GM18861 (cell line): Measurements from ENCODE around the gene HPCAL1.

Source experiments
- ATAC-seq: cut with Tn5 transposase; IDR thresholded peaks from one replicate; pipeline ENCODE4 v1.9.1; 2021; ENCODE audit not compliant: unreplicated experiment

Gene HPCAL1

GRCh38 chr2:10320575-10320931, 17.8 kb downstream of the HPCAL1 start:
- ATAC-seq: no peak

GRCh38 chr2:10320933-10321332, 18.2 kb downstream of the HPCAL1 start:
- ATAC-seq: no peak

DNA sequence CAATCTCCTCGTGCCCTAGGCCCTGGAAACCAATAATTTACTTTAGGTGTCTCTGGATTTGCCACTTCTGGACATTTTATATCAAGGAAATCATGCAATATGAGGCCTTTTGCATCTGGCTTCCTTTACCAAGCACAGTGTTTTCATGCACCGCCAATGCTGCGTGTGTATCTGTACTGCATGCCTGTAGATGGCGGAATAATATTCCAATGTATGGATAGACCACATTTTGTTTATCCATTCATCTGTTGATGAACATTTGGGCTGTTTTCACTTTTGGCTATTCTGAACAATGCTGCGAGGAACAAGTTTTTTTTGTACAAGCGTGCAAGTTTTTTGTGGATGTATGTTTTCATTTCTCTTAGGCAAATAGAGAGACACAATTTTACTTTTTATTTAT, 18.9 kb downstream of the HPCAL1 start:
- no peak for ATAC-seq

DNA sequence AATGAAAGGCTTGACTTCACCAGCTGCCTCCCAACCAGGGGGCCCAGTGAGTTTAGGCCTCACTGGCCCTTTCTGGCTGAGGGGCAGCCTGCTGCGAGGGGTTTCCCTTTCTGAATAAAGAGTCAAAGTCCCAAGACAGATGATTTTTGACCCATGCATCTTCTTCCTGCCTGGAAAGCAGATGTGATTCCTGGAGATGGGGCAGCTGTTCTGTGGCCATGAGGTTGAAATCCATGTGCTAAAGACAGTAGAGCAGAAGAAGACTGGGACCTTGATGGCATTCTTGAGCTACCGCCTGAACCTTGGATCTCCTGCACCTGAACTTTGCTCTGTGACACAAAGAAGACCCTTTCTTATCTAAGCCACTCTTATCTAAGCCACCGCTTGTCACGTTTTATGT, 19.8 kb downstream of the HPCAL1 start:
- ATAC-seq: no peak

GRCh38 chr2:10322973-10323372, 20.3 kb downstream of the HPCAL1 start:
- ATAC-seq: no peak

GRCh38 chr2:10323535-10323934, 20.8 kb downstream of the HPCAL1 start:
- no peak for ATAC-seq

- no peak for ATAC-seq
These were observed 21.6 kb downstream of the HPCAL1 start for GRCh38 chr2:10324095-10324832.

GRCh38 chr2:10325278-10326145, 22.8 kb downstream of the HPCAL1 start:
- ATAC-seq: no peak

- no peak for ATAC-seq
These were observed 23.5 kb downstream of the HPCAL1 start for GRCh38 chr2:10326151-10326616.

DNA sequence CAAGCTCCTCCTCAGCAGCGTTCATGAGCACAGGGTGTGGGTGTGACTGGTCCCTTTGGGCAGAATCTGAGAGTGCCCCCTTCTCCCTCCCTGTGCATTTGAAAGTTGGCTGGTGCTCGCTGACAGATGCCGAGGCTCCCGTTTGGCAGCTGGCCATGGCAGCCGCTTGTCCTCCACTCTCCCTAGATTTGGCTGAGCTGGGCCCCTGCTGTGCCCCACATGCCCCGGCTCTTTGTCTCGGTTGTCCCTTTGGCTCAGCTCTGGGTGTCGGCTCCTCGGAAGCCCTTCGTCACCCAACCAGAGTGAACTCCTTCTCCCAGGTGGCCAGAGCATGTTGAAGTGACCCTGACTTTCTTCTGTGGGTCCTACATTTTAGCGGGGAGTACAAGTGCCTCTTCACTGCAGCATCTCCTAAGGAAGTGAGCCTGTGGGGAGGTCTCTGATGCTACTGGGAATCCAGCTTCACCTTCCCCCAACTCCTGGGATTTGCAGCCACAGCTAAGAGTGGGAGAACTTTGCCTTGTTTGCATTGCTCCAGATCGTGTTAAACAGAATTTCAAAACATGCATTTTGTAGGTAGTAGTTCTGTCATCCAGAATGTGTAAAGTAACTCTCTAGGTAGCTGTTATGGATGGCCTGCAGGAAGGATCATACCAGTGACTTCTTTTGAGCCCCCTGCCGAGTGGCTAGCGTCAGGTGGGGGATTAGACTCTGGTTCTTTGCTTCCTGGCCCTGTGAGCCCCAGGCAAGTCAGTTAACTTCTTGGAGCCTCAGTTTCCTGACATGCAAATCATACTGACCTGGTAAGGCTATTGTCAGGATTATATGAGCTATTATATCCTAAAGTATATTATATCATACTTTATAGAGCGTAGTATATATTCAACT, 24.2 kb downstream of the HPCAL1 start:
- no peak for ATAC-seq

DNA sequence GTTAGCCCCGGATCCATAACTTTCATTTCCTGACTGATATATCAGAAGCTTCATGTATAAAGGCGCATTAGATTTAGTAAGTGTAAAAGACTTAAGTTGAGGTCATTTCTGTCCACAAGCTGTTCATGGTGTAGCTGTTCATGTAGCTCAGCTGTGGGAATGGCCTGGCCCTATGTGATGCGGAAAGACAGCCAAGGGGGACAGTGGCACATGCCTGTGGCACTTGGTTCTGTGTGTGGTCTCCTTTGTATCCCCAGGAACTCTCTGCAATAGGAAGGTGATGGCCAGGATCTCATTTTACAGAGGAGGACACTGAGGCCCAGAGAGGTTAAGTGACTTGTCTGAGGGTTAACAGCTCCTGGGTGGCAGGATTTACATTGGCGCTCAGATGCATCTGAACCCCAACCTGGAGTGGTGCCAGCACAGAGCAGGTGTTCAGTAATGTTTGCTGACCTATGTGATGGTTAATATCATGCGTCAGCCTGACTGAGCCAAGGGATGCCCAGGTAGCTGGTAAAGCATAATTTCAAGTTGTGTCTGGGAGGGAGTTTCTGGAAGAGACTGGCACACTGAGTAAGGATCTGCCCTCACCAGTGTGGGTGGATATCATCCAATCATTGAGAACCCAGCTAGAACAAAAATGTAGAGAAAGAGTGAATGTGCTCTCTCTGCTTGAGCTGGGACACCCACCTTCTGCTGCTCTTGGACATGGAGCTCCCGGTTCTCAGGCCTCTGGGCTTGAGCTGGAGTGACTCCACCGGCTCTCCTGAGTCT, 25.4 kb downstream of the HPCAL1 start:
- no peak for ATAC-seq

GRCh38 chr2:10328670-10329579, 26.2 kb downstream of the HPCAL1 start:
- no peak for ATAC-seq

GRCh38 chr2:10329580-10329879, 26.8 kb downstream of the HPCAL1 start:
- no peak for ATAC-seq

- ATAC-seq: no peak
These were observed 27.4 kb downstream of the HPCAL1 start for GRCh38 chr2:10329880-10330699.

DNA sequence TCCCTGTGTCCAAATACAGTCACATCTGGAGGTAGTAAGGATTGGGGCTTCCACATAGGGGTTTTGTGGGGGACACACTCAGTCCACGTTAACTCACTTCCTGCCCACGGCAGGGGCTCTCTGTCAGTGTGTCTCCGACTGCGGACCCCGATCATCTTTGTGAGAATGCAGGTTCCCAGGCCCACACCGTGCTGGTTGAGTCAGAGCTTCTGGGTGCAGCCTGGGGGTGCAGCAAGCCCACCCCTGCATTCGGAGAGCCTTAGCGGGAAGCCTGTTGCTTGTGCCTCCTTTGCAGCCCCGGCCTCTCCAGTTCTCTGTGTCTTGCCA, 28.0 kb downstream of the HPCAL1 start:
- ATAC-seq: no peak

DNA sequence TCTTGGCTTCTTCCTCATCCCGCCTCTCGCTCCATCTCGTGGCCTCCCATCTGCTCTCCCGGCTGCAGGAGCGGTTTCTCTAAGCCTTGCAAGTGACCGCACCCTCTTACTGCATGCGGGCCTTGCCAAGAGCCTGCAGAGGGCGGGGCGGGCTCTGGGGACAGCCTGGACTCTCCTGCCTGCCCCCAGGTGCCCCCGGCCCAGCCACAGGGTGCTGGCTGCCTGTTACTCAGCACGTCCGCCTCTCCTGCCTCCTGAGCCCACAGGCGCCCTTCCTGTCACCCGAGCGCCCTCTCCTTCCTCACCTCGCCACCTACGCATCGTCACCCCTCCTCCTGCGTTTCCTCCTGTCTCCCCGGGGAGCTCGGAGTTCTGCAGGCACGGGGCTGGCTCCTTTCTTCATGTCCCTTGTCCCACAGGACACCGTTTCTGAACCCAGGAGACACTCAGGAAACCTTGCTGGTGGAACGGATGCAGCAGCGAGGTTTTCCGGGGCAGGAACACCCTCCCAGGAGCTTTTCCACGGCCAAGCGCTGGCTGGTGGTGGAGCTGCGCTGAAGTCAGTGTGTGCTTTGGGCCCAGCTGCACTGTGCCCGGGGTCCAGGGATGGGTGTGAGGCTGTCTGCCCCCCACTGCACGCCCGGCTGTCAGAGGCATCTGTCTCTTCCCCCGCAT, 28.5 kb downstream of the HPCAL1 start:
- ATAC-seq: peak; percentile 48

- ATAC-seq: peak; percentile 74
These were observed 29.1 kb downstream of the HPCAL1 start for GRCh38 chr2:10331702-10332401.
